SU-DHL-6 (cell line): Measurements from ENCODE around the gene CWF19L1.

ENCODE experiments used
- EZH2phosphoT487 ChIP-seq: fragments of 200-600 bp; sonication (generic), shearing (Covaris generic); conservative IDR thresholded peaks from 2 replicates; pipeline ENCODE4 v1.6.1; 2018; ENCODE audit warnings: mild to moderate bottlenecking, antibody characterized with exemption, low read length, moderate library complexity, mixed read lengths
- TF ChIP-seq, protein P1 (sequence below): fragments of 200-600 bp; sonication (generic); IDR thresholded peaks from one replicate; pipeline ENCODE4 v1.5.1; 2017; ENCODE audit warnings: antibody characterized with exemption, mild to moderate bottlenecking, low read length, moderate library complexity; ENCODE audit not compliant: insufficient read depth, poor library complexity, severe bottlenecking

DNA sequence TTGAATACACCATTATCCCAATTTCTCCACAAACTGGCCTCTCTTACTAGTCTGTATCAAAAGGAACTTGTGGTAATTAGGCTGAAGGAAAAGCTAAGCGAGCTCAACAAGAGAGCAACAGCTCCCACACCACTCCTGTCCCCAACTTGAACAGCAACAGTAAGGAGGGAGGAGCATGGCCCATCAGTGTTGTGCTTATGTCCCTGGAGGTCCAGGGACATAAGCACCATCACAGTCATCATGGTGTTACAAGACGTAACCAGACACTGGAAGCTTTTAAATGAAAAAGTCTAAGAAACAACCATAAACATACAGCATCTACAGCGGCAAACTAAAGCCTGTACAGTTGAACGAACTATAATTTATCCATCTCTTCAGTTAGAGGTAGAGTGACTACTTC lies 82.6 kb downstream of the CWF19L1 start:
- TF ChIP-seq, protein P1, sequence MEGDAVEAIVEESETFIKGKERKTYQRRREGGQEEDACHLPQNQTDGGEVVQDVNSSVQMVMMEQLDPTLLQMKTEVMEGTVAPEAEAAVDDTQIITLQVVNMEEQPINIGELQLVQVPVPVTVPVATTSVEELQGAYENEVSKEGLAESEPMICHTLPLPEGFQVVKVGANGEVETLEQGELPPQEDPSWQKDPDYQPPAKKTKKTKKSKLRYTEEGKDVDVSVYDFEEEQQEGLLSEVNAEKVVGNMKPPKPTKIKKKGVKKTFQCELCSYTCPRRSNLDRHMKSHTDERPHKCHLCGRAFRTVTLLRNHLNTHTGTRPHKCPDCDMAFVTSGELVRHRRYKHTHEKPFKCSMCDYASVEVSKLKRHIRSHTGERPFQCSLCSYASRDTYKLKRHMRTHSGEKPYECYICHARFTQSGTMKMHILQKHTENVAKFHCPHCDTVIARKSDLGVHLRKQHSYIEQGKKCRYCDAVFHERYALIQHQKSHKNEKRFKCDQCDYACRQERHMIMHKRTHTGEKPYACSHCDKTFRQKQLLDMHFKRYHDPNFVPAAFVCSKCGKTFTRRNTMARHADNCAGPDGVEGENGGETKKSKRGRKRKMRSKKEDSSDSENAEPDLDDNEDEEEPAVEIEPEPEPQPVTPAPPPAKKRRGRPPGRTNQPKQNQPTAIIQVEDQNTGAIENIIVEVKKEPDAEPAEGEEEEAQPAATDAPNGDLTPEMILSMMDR, result no peak
- no peak for TF ChIP-seq EZH2phosphoT487
